Caki2 (cell line): ENCODE measurements around the gene TMUB1. TPM values are rescaled to one million over a fixed set of nuclear protein-coding genes. Genes with fewer than 3 reads are reported as not detected.

Experiments
- DNase-seq: peaks from one replicate; pipeline ENCODE4 v3.0.0-alpha.2; 2015; ENCODE audit warnings: low read depth
- in situ Hi-C: cut with HindIII; loops from 2 replicates; pipeline ENCODE4 v1.10.0; 2016; ENCODE audit warnings: low sequenced_read_pairs, low pct_unique_long_range_greater_than_20kb, mixed read lengths
- total RNA-seq: library from RNA; depleted of rRNA; stranded (reverse); fragments of >200 nt; shearing (Covaris generic); gene quantifications from 2 replicates; pipeline ENCODE4 v1.2.3, GENCODE V29; 2014; ENCODE audit warnings: low replicate concordance

The TMUB1 gene
- total RNA-seq, 1 experiment from 2014 or later, result 67.2 TPM

- no peak for DNase-seq
- in situ Hi-C loops, result no loop called here
Observed at GRCh38 chr7:151123158-151123821, 40.0 kb upstream of the TMUB1 start.

DNA sequence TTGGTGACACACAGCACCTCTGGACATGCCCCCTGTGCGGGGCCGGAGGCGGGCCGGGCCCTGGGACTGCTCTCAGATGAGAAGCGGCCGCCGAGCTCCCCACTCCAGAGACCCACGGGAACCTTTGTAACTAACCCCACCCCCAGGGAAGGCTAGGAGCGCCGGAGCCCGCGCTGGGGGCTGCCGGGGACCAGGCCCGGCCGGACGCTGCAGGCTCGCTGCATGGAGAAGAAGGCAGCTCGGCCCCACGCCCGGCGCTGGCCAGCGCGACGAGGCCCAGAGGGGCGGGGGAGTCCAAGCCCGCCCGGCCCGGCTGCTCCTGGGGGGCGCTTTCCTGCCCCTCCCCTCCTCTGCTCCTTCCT lies 39.5 kb upstream of the TMUB1 start:
- in situ Hi-C loops, result no loop called here
- no peak for DNase-seq

GRCh38 chr7:151122276-151122675 lies 39.0 kb upstream of the TMUB1 start:
- DNase-seq, result no peak
- in situ Hi-C loops, result no loop called here

DNA sequence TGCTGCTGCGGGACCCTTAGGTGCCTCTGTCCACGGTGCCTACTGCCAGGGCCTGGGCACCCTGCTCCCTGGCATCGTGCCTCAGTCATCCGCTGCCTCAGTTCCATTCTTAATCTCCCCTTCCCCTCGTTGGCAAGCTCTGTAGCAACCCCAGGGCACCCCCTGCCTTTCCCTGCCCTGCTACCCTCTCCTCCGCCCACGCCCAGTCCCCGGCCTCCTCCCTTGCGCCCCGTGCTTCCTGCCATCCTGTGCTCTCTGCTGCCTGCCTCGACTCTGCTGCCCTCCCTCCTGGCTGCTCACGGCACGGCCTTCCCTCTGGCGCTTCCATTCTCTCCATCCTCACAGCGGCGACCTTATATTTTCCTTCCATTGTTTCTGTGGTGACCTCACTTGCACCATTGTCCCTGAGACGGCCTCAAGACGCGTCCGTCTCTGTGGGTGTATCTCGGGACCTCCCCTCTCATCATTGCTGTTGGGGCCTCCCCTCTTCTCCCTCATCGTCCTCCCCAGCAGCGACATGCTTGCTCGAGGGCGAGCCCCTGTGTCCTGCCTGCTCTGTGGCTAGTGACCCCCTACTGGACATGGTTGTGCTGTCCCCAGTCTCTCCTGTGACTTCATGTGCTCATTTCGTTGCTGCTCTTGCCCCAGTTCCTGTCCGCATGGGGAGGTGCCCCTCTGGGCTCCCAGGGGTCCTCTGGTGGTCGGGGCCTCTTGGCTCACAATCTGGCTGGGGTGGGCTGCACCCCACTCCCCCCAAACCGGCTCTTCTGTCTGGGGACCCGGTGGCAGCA lies 38.3 kb upstream of the TMUB1 start:
- no peak for DNase-seq
- in situ Hi-C loops, result no loop called here

DNA sequence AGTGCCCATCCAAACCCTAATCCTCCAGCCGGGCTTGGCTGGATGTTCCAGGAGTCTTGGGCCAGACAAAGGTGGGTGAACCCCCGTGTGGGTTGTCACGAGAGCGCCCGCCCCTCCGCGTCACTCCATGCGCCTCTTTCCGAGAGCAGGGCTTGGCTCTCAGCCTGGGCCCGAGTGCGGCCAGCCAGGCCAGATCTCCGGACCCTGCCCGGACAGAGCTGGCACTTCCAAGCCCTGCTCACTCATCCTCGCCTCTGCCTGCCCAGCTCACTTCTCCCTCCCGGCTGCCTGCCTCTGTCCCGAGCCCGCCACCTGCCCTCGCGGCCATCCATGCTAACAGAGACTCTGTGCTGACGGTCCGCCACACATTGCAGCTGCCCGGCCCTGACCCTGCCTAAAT lies 37.6 kb upstream of the TMUB1 start:
- in situ Hi-C loops, result no loop called here
- no peak for DNase-seq

- DNase-seq, result no peak
- in situ Hi-C loops, result no loop called here
Observed at GRCh38 chr7:151119902-151120301, 36.6 kb upstream of the TMUB1 start.

DNA sequence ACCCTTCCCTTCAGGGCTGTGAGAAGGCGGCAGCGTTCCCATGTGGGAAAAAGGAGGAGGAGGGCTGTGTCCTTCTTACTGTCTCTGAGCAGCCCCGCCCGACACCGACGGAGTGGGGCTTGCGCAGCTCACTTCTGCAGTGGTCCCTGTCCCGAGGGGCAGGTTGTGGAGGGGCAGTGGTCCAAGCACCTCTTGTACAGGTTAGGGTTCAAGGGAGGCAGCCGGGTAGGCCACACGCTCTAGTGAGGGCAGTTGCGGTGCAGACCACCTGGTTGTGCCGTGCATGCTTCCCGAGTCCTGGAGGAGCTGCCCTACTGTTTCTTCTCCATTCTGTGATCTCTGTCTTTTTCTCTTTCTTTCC lies 35.7 kb upstream of the TMUB1 start:
- in situ Hi-C loops, result no loop called here
- DNase-seq, result no peak

GRCh38 chr7:151118108-151119054 lies 35.1 kb upstream of the TMUB1 start:
- DNase-seq, result no peak
- in situ Hi-C loops, result no loop called here

GRCh38 chr7:151117565-151117964 lies 34.3 kb upstream of the TMUB1 start:
- no peak for DNase-seq
- in situ Hi-C loops, result no loop called here

GRCh38 chr7:151116603-151117440 lies 33.5 kb upstream of the TMUB1 start:
- DNase-seq, result no peak
- in situ Hi-C loops, result no loop called here

- in situ Hi-C loops, result no loop called here
- peak; percentile 8 for DNase-seq
Observed at GRCh38 chr7:151115836-151116418, 32.6 kb upstream of the TMUB1 start.

DNA sequence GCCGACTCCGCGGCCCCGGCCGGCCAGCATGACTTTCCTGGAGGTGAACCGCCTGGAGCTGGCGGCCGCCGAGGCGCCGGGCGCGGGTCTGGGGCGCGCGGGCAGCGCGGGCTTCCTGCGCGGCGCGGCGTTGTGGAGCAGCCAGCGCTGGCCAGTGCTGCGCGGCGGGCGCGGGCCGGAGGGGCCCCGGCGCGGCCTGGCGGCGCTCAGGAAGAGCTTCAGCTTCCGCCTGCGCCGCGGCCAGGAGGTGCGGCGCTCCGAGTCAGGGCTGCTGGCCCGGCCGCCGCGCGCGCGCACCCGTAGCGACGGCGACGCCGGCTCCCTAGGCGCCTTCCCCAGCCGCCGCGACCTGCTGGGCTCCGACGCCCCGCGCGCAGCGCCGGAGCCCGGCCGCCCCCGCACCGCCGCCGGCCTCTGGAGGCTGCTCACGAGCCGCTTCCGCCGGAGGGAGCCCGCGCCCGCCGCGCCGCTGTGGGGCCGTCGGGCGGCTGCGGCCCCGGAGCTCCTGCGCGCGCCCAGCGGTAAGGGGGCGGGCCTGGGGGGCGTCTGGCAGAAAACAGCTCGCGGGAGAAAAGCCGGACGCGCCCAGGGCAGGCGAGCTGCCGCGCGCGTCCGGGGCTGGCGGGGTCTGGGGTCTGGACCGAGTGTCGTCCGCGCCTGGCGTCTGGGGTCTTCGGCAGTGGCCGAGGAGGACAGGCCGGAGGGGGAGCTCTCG lies 32.0 kb upstream of the TMUB1 start:
- DNase-seq, result no peak
- in situ Hi-C loops, result no loop called here

GRCh38 chr7:151114151-151115090 lies 31.1 kb upstream of the TMUB1 start:
- no peak for DNase-seq
- in situ Hi-C loops, result no loop called here

DNA sequence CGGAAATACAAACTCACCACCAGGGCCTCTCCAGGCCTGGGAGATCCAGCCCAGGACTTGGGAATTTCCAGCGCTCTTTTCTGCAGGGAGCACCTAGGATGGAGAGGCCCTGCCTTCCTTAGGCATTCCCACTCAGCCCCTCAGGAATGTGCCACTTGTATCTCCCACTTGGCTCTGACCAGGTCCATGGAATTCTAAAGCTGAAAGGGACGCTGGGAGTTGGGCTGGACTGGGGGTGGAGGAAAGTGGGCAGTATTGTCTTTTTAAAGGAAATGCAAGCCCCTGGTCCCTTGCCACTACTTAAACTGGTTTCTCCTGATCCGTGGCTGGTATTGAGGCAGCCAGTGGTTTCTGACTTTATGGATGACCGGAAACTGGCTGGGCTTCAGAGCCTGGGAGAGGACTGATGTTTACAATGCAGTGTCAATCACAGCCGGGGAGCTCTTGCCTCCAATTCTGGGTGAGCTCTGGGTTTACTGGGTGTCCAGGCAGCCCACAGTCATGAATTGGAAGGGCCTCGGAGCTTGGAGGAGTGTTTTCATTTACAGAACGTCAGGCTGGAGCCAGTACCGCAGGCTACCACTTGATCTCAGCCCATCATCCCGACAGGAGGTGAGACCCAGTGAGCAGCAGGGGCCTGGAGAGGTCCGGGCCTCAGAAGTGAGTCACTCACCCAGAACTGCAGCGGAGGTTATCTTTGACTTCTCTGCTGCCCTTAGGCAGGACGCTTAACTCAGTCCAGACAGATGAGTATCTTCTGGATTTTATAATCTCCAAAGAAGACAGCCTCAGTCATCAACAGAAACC lies 30.3 kb upstream of the TMUB1 start:
- DNase-seq, result peak; percentile 64
- in situ Hi-C loops, result no loop called here

GRCh38 chr7:151110941-151111645 lies 27.8 kb upstream of the TMUB1 start:
- DNase-seq, result peak; percentile 58
- in situ Hi-C loops, result no loop called here
